ENCODE measurements around the gene TMEM30A.

- TF ChIP-seq CTCF (IDR thresholded peaks at IDR 0.05) (no peak), POLR2AphosphoS5 (IDR thresholded peaks at IDR 0.05; ENCODE audit: low read depth, low read length) (no peak)
Measured at GRCh38 chr6:75234126-75234865, 50.3 kb downstream of the TMEM30A start.
